Neuronal stem cell (in vitro differentiated cells): ENCODE data around the gene SLC25A43.
"Not testable (repeated sequence)": the region's sequence is repeated elsewhere in the genome, so short reads cannot be mapped to it uniquely, and the experiment has no call there.

Source experiments
- DNase-seq: peaks from one replicate; pipeline ENCODE4 v3.0.0-alpha.2; 2013; ENCODE audit warnings: low spot score
- H2AFZ ChIP-seq: one replicate; pipeline ENCODE4 v1.6.1; 2013; ENCODE audit warnings: mild to moderate bottlenecking, low read length, inconsistent platforms
- H2AK5ac ChIP-seq: 2 replicates; pipeline ENCODE4 v1.6.1; 2013; ENCODE audit warnings: low read depth, mild to moderate bottlenecking, inconsistent platforms, low read length, moderate library complexity, mixed read lengths
- H2BK120ac ChIP-seq: 2 replicates; pipeline ENCODE4 v1.6.1; 2013; ENCODE audit warnings: low read depth, mild to moderate bottlenecking, inconsistent platforms, low read length, moderate library complexity, mixed read lengths
- H2BK12ac ChIP-seq: one replicate; pipeline ENCODE4 v1.6.1; 2013; ENCODE audit warnings: low read length, inconsistent platforms
- H2BK15ac ChIP-seq: 2 replicates; pipeline ENCODE4 v1.6.1; 2013; ENCODE audit warnings: mild to moderate bottlenecking, low read length, inconsistent platforms, mixed read lengths
- H2BK5ac ChIP-seq: one replicate; pipeline ENCODE4 v1.6.1; 2013; ENCODE audit warnings: inconsistent platforms, mild to moderate bottlenecking, low read length, moderate library complexity
- H3K14ac ChIP-seq: one replicate; pipeline ENCODE4 v1.6.1; 2013; ENCODE audit warnings: low read length, inconsistent platforms
- H3K18ac ChIP-seq: 2 replicates; pipeline ENCODE4 v1.6.1; 2013; ENCODE audit warnings: low read length, inconsistent platforms
- H3K23ac ChIP-seq: 2 replicates; pipeline ENCODE4 v1.6.1; 2013; ENCODE audit warnings: low read depth, mild to moderate bottlenecking, mixed read lengths, low read length, inconsistent platforms; ENCODE audit not compliant: poor library complexity
- H3K27ac ChIP-seq: replicated peaks from 3 replicates; pipeline ENCODE4 v1.5.1; 2013; ENCODE audit warnings: low read length, inconsistent platforms
- H3K27me3 ChIP-seq, 3 experiments: 2 replicates each; pipeline ENCODE4 v1.6.1; 2013; ENCODE audit warnings: low read length in 3 of 3, mild to moderate bottlenecking in 2 of 3, inconsistent platforms in 1 of 3, low read depth in 1 of 3, mixed read lengths in 1 of 3, moderate library complexity in 1 of 3; ENCODE audit not compliant: control insufficient read depth in 3 of 3, insufficient read depth in 3 of 3
- H3K36me3 ChIP-seq, 2 donors: replicated peaks in 1 of 2; 2 replicates each; pipeline ENCODE4 v1.6.1; 2013; ENCODE audit warnings: low read length in 2 of 2; ENCODE audit not compliant: control insufficient read depth in 2 of 2, insufficient read depth in 2 of 2
- H3K4ac ChIP-seq: 2 replicates; pipeline ENCODE4 v1.6.1; 2013; ENCODE audit warnings: inconsistent platforms, mild to moderate bottlenecking, low read length, moderate library complexity
- H3K4me1 ChIP-seq, 2 donors: 1 replicate in 1 of 2; 2 replicates in 1 of 2; pipeline ENCODE4 v1.6.1; 2013; ENCODE audit warnings: low read length in 2 of 2, low read depth in 1 of 2; ENCODE audit not compliant: control insufficient read depth in 2 of 2, insufficient read depth in 1 of 2
- H3K4me2 ChIP-seq: one replicate; pipeline ENCODE4 v1.6.1; 2013; ENCODE audit warnings: mild to moderate bottlenecking, low read length, inconsistent platforms; ENCODE audit not compliant: insufficient read depth, poor library complexity, severe bottlenecking
- H3K4me3 ChIP-seq, 2 donors: 2 replicates each; pipeline ENCODE4 v1.5.1; 2013; ENCODE audit warnings: low read length in 2 of 2, mild to moderate bottlenecking in 2 of 2, inconsistent platforms in 1 of 2, moderate library complexity in 1 of 2
- H3K79me1 ChIP-seq: one replicate; pipeline ENCODE4 v1.6.1; 2013; ENCODE audit warnings: low read depth, mild to moderate bottlenecking, inconsistent platforms, low read length, moderate library complexity
- H3K9ac ChIP-seq: one replicate; pipeline ENCODE4 v1.6.1; 2013; ENCODE audit warnings: mild to moderate bottlenecking, low read depth, low read length, inconsistent platforms; ENCODE audit not compliant: poor library complexity
- H3K9me3 ChIP-seq, 2 donors: replicated peaks in 1 of 2; 2 replicates each; pipeline versions ENCODE3 to v1.6.1; 2013; ENCODE audit warnings: low read length in 2 of 2, mild to moderate bottlenecking in 2 of 2, inconsistent platforms in 1 of 2, low read depth in 1 of 2, mixed read lengths in 1 of 2, moderate library complexity in 1 of 2; ENCODE audit not compliant: control insufficient read depth in 2 of 2, insufficient read depth in 1 of 2
- H4K8ac ChIP-seq: one replicate; pipeline ENCODE4 v1.6.1; 2013; ENCODE audit warnings: low read depth, mild to moderate bottlenecking, inconsistent platforms, low read length, moderate library complexity
- H4K91ac ChIP-seq: one replicate; pipeline ENCODE4 v1.6.1; 2013; ENCODE audit warnings: low read length, low read depth, mild to moderate bottlenecking, inconsistent platforms; ENCODE audit not compliant: poor library complexity
- WGBS, 2 donors: extraction: QIAGEN DNeasy Blood & Tissue Kit; methylation state at CpG; one replicate each; pipeline ENCODE4 v1.1.7; 2013; ENCODE audit warnings: missing lambda C conversion rate in 2 of 2, mixed read lengths in 1 of 2; ENCODE audit not compliant: insufficient read length in 2 of 2, insufficient replicate concordance in 1 of 2; ENCODE audit errors: extremely low coverage in 2 of 2; 5-methylcytosine and 5-hydroxymethylcytosine counted together

The SLC25A43 gene

DNA sequence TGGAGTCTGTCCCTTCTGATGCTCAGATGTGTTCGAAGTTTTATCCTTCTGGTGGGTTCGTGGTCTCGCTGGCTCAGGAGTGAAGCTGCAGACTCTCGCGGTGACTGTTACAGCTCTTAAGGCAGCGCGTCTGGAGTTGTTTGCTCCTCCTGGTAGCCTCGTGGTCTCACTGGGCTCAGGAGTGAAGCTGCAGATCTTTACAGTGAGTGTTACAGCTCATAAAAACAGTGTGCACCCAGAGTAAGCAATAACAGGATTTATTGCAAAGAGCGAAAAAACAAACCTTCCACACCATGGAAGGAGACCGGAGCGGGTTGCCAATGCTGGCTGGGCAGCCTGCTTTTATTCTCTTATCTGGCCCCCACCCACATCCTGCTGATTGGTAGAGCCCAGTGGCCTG is 87.6 kb downstream of the SLC25A43 start:
- H2BK120ac ChIP-seq, result no peak overlapping the region
- H3K36me3 ChIP-seq, result no peaks in the 10 kb centered on the region
- no peak overlapping the region for H4K8ac ChIP-seq
- no peak overlapping the region for H2BK5ac ChIP-seq
- no peak overlapping the region for H3K23ac ChIP-seq
- H3K9ac ChIP-seq, result no peak overlapping the region
- H4K91ac ChIP-seq, result no peak overlapping the region
- H3K14ac ChIP-seq, result no peak overlapping the region
- no peak overlapping the region for H2AFZ ChIP-seq
- no peaks in the 10 kb centered on the region for H3K79me1 ChIP-seq
- no peak overlapping the region for H3K18ac ChIP-seq
- no CpG with 5 or more reads among the region's 11 CpGs for WGBS, 2 donors
- no peak overlapping the region for H2BK15ac ChIP-seq
- H3K4me3 ChIP-seq, result no peak overlapping the region
- no peak overlapping the region for H2AK5ac ChIP-seq
- peaks cover 0 to 5% (median 4%) of the 10 kb centered on the region in 3 experiments for H3K27me3 ChIP-seq
- H3K4me2 ChIP-seq, result no peak overlapping the region
- H2BK12ac ChIP-seq, result no peak overlapping the region
- H3K4me1 ChIP-seq, result no peaks in the 10 kb centered on the region
- no peaks in the 10 kb centered on the region for H3K9me3 ChIP-seq
- H3K4ac ChIP-seq, result no peak overlapping the region
- no peak overlapping the region for H3K27ac ChIP-seq
- no peak for DNase-seq

DNA sequence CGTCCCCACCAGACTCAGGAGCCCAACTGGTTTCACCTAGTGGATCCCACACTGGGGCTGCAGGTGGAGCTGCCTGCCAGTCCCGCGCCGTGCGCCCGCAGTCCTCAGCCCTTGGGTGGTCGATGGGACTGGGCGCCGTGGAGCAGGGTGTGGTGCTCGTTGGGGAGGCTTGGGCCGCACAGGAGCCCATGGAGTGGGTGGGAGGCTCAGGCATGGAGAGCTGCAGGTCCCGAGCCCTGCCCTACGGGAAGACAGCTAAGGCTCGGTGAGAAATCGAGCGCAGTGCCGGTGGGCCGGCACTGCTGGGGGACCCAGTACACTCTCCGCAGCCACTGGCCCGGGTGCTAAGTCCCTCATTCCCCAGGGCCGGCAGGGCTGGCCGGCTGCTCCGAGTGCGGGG is 88.6 kb downstream of the SLC25A43 start:
- WGBS, 2 donors, result no CpG with 5 or more reads among the region's 24 CpGs
- not testable (repeated sequence) for H3K14ac ChIP-seq, H3K23ac ChIP-seq, H3K4me2 ChIP-seq, H3K18ac ChIP-seq, H2BK5ac ChIP-seq, H2BK120ac ChIP-seq, H3K4ac ChIP-seq, H4K8ac ChIP-seq, H2BK15ac ChIP-seq, H2AFZ ChIP-seq, H3K79me1 ChIP-seq, H3K4me3 ChIP-seq, H2BK12ac ChIP-seq, DNase-seq, H3K36me3 ChIP-seq, H3K4me1 ChIP-seq, H3K27ac ChIP-seq, H3K27me3 ChIP-seq, H3K9me3 ChIP-seq, H4K91ac ChIP-seq, H2AK5ac ChIP-seq, H3K9ac ChIP-seq

DNA sequence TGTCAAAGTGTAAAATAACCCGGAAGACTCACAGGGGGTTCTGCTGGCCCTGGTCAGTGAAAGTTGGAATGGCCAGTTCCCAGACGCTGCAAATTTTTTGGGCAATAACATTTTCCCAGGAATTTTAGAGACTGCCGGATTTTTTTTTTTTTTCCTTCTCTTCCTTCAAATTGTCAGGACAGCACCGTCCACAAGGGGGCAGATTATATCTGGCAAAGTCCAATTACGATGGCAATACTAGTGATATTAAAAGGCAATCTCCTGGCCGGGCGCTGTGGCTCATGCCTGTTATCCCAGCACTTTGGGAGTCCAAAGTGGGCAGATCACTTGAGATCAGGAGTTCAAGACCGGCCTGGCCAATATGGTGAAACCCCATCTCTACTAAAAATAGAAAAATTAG is 89.6 kb downstream of the SLC25A43 start:
- Histone ChIP-seq H3K9me3 (no peaks in the 10 kb centered on the region), H3K27ac (no peak overlapping the region), H2BK5ac (no peak overlapping the region), H2AFZ (no peak overlapping the region), H3K36me3 (no peaks in the 10 kb centered on the region), H2BK120ac (no peak overlapping the region), H3K23ac (no peak overlapping the region), H3K18ac (no peak overlapping the region), H2AK5ac (no peak overlapping the region), H3K14ac (no peak overlapping the region), H3K4me3 (no peak overlapping the region), H4K8ac (no peak overlapping the region), H3K79me1 (no peaks in the 10 kb centered on the region), H2BK15ac (no peak overlapping the region), H2BK12ac (no peak overlapping the region), H3K9ac (no peak overlapping the region), H3K4me2 (no peak overlapping the region), H3K27me3 (no peaks in the 10 kb centered on the region), H3K4ac (no peak overlapping the region), H3K4me1 (no peaks in the 10 kb centered on the region), H4K91ac (no peak overlapping the region)
- DNase-seq, result no peak
- WGBS, 2 donors, result no CpG with 5 or more reads among the region's 8 CpGs

DNA sequence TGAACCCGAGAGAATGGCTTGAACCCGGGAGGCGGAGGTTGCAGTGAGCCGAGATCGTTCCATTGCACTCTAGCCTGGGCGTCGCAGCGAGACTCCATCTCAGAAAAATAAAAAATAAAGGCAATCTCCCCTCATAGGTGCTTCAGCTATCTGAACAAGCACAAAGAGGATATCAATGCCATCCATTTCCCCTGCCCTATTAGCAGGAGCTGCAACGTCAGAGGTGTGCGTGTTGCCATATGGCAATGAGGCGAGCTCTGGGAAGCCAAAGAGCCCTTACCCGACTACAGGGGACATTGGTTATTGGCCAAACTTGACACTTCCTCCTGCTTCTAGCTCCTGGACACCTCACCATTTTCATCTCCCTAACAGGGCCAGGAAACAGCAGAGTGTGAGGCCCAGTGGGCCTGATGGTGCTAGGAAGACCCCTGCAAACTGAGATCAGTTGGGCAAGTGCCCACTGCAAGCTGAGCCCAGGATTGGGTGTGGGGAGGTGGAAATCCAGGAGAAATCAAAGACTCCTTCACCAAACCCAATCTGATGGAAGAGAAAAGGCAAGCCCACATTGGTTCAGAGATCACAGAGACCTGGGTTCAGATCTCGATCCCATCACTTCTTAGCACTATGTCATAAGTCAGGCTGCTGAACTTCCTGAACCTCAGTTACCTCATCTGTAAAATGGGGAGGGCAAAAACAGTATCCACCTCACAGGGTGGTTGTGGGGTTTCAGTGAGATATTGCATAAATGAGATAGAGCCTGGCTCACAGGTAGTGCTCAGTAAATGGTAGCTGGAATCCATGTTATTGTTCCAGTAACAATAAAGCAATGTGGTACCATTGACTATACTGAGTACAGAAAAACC is 90.3 kb downstream of the SLC25A43 start:
- no peak overlapping the region for H4K8ac ChIP-seq
- DNase-seq, result no peak
- no peak overlapping the region for H2BK120ac ChIP-seq
- no peak overlapping the region for H3K4ac ChIP-seq
- H3K4me1 ChIP-seq, result peaks cover 0 to 3% of the 10 kb centered on the region in 2 donors
- H2BK12ac ChIP-seq, result no peak overlapping the region
- H3K9me3 ChIP-seq, result no peaks in the 10 kb centered on the region
- no peaks in the 10 kb centered on the region for H3K27me3 ChIP-seq
- H2BK5ac ChIP-seq, result no peak overlapping the region
- no peak overlapping the region for H3K18ac ChIP-seq
- H3K9ac ChIP-seq, result no peak overlapping the region
- no peak overlapping the region for H4K91ac ChIP-seq
- H3K27ac ChIP-seq, result no peak overlapping the region
- WGBS, 2 donors, result no CpG with 5 or more reads among the region's 13 CpGs
- no peak overlapping the region for H3K4me2 ChIP-seq
- no peak overlapping the region for H2AK5ac ChIP-seq
- no peak overlapping the region for H2AFZ ChIP-seq
- no peak overlapping the region for H2BK15ac ChIP-seq
- no peak overlapping the region for H3K14ac ChIP-seq
- no peaks in the 10 kb centered on the region for H3K79me1 ChIP-seq
- no peak overlapping the region for H3K23ac ChIP-seq
- no peaks in the 10 kb centered on the region for H3K36me3 ChIP-seq
- H3K4me3 ChIP-seq, result no peak overlapping the region
